ENCODE results near the gene ARID2. TPM values are rescaled to one million over a fixed set of nuclear protein-coding genes. Genes with fewer than 3 reads are reported as not detected.

ARID2 gene
- total RNA-seq, 4 donors from 2014 or later = 10.5 to 25.0 (median 11.7) TPM

DNA sequence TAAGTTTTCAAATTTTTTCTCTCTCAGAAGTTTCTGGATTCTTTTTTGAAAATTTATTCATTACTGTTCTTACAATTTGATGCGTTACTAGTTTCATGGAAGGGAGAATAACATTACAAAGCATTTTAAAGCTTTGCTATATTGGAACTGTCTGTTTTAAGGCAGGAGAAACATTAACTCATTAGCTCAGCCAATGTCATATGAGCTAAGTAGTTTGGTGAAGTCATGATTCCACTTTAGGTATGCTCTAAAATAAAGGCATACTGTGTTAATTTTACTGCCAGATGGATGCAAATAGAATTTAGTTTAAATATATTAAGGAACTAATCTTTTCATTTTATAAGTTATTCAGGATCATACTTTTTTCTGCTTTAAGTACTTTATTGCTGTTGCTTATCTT, 46.0 kb downstream of the ARID2 start:
- TF ChIP-seq, protein P1, sequence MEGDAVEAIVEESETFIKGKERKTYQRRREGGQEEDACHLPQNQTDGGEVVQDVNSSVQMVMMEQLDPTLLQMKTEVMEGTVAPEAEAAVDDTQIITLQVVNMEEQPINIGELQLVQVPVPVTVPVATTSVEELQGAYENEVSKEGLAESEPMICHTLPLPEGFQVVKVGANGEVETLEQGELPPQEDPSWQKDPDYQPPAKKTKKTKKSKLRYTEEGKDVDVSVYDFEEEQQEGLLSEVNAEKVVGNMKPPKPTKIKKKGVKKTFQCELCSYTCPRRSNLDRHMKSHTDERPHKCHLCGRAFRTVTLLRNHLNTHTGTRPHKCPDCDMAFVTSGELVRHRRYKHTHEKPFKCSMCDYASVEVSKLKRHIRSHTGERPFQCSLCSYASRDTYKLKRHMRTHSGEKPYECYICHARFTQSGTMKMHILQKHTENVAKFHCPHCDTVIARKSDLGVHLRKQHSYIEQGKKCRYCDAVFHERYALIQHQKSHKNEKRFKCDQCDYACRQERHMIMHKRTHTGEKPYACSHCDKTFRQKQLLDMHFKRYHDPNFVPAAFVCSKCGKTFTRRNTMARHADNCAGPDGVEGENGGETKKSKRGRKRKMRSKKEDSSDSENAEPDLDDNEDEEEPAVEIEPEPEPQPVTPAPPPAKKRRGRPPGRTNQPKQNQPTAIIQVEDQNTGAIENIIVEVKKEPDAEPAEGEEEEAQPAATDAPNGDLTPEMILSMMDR (IDR thresholded peaks at IDR 0.05 in 4 of 5, conservative IDR thresholded peaks at IDR 0.05 in 1 of 5) = no peak
- TF ChIP-seq POLR2A (IDR thresholded peaks at IDR 0.05) = no peak
- no peak overlapping the region for H3K4me3 ChIP-seq
- no peaks in the 10 kb centered on the region for H3K36me3 ChIP-seq
- ATAC-seq (peak; percentile 74 to 90), DNase-seq (no peak)
- peak overlapping the region; percentile 77 to 83 (median 78) for H3K27ac ChIP-seq
- peaks cover 55 to 57% of the 10 kb centered on the region in 2 donors for H3K4me1 ChIP-seq
- H3K27me3 ChIP-seq = no peaks in the 10 kb centered on the region
- H3K9me3 ChIP-seq = no peaks in the 10 kb centered on the region
- intact Hi-C loops (cut with DNase I; ENCODE audit: low total_unique reads) = loop anchor here (2.0 kb wide), 1 partner anchor 45 kb away; no protein-coding TSS in a partner anchor
- in situ Hi-C loops (cut with MboI; ENCODE audit: low sequenced_read_pairs in 4 of 4) = no loop called here

DNA sequence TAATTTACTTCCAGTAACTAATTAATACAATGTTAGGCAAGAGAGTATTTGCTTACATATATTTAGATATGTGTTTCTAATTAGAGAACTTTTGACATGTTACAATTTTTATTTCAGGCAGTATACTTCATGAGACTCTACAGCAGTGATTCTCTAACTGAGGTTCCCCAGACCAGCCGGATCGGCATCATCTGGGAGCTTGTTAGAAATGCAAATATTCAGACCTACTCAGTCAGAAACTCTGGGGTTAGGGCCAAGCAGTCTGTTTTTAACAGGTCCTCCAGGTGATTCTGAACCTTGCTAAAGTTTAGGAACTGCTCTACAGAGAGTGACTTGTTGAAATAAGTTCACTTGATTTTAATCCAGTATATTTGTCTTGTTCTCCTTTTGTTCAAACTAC, 46.5 kb downstream of the ARID2 start:
- H3K4me1 ChIP-seq = peaks cover 55 to 57% of the 10 kb centered on the region in 2 donors
- intact Hi-C loops (cut with DNase I; ENCODE audit: low total_unique reads) = loop anchor here (2.0 kb wide), 1 partner anchor 45 kb away; no protein-coding TSS in a partner anchor
- H3K36me3 ChIP-seq = no peaks in the 10 kb centered on the region
- no peaks in the 10 kb centered on the region for H3K27me3 ChIP-seq
- in situ Hi-C loops (cut with MboI; ENCODE audit: low sequenced_read_pairs in 4 of 4) = no loop called here
- DNase-seq (no peak), ATAC-seq (no peak)
- no peaks in the 10 kb centered on the region for H3K9me3 ChIP-seq
- peak overlapping the region; percentile 77 to 83 (median 78) for H3K27ac ChIP-seq
- TF ChIP-seq POLR2A (IDR thresholded peaks at IDR 0.05) = no peak
- TF ChIP-seq, protein P1 (IDR thresholded peaks at IDR 0.05 in 4 of 5, conservative IDR thresholded peaks at IDR 0.05 in 1 of 5) = no peak
- H3K4me3 ChIP-seq = no peak overlapping the region

DNA sequence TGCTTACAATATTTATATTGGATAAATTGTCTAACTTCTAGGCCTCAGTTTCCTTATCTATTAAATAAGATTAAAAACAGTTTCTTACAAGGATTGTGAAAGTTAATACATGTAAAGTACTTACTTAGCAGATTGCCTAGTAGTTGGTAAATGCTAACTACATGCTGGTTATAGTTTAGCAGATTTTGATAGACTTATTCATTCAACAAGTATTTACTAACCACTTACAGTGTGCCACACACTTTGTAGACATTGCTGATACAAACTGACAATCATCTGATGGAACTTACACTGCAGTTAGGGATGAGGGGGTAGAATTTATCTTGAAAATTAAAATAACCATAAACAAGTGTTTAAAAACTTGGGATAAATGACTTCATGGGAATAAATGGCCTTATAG, 50.4 kb downstream of the ARID2 start:
- Histone ChIP-seq H3K27me3 (no peaks in the 10 kb centered on the region), H3K4me3 (no peak overlapping the region), H3K27ac (no peak overlapping the region), H3K9me3 (no peaks in the 10 kb centered on the region), H3K4me1 (peaks cover 22 to 23% of the 10 kb centered on the region in 2 donors), H3K36me3 (no peaks in the 10 kb centered on the region)
- ATAC-seq (no peak), DNase-seq (no peak)
- intact Hi-C loops (cut with DNase I; ENCODE audit: low total_unique reads) = no loop called here
- TF ChIP-seq, protein P1 (IDR thresholded peaks at IDR 0.05 in 4 of 5, conservative IDR thresholded peaks at IDR 0.05 in 1 of 5) = no peak
- no peak for TF ChIP-seq POLR2A (IDR thresholded peaks at IDR 0.05)
- in situ Hi-C loops (cut with MboI; ENCODE audit: low sequenced_read_pairs in 4 of 4) = no loop called here

DNA sequence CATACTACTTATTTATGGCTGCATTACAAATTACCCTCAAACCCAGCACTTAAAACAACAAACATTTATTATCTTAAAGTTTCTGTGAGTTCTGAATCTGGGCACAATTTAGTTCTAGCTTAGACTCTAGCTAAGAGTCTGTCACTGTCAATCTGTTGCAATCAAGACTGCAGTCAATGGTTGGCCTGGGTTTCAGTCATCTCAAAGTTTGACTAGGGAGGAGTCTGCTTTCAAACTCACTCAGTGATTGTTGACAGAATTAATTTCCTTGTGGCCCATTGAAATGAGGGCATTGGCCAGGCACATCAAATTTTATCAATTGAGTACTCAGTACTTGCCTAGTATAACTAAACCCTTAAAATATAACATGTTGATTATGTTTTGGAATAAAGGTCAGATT, 51.6 kb downstream of the ARID2 start:
- ATAC-seq (no peak), DNase-seq (no peak)
- Histone ChIP-seq H3K27ac (no peak overlapping the region), H3K27me3 (no peaks in the 10 kb centered on the region), H3K9me3 (no peaks in the 10 kb centered on the region), H3K4me3 (no peak overlapping the region), H3K36me3 (no peaks in the 10 kb centered on the region), H3K4me1 (peaks cover 10 to 11% of the 10 kb centered on the region in 2 donors)
- intact Hi-C loops (cut with DNase I; ENCODE audit: low total_unique reads) = no loop called here
- in situ Hi-C loops (cut with MboI; ENCODE audit: low sequenced_read_pairs in 4 of 4) = no loop called here
- TF ChIP-seq POLR2A (IDR thresholded peaks at IDR 0.05) = no peak
- TF ChIP-seq, protein P1 (IDR thresholded peaks at IDR 0.05 in 4 of 5, conservative IDR thresholded peaks at IDR 0.05 in 1 of 5) = no peak

DNA sequence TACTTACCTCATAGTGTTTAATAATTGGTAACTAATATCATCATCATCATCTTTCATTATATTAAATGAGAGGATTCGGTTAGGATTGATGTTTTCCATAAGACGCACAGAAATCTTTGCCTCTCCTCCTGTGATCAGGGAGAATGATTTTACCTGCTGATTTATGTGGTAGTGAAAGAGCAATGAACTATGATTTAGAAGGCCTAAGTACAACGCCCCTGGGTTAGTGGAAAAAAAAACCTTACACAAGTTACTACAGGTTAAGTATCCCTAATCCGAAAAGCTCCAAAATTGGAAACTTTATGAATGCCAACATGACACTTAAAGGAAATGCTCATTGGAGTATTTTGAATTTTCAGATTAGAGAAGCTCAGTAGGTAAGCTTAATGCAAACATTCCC, 55.8 kb downstream of the ARID2 start:
- intact Hi-C loops (cut with DNase I; ENCODE audit: low total_unique reads) = no loop called here
- in situ Hi-C loops (cut with MboI; ENCODE audit: low sequenced_read_pairs in 4 of 4) = no loop called here
- no peak for DNase-seq
- no peak for TF ChIP-seq POLR2A (IDR thresholded peaks at IDR 0.05)
- TF ChIP-seq, protein P1 (IDR thresholded peaks at IDR 0.05 in 4 of 5, conservative IDR thresholded peaks at IDR 0.05 in 1 of 5) = no peak
- Histone ChIP-seq H3K4me3 (no peak overlapping the region), H3K27me3 (no peaks in the 10 kb centered on the region), H3K4me1 (peaks cover 12 to 18% of the 10 kb centered on the region in 2 donors), H3K36me3 (no peaks in the 10 kb centered on the region), H3K9me3 (no peaks in the 10 kb centered on the region), H3K27ac (no peak overlapping the region)
- ATAC-seq = no peak

All from gastrocnemius medialis (tissue), 4 donors.